Type B pancreatic cell (in vitro differentiated cells): ENCODE data around the gene DACT1. TPM values are rescaled to one million over a fixed set of nuclear protein-coding genes. Genes with fewer than 3 reads are reported as not detected.

Experiments
- DNase-seq: peaks from one replicate; pipeline ENCODE4 v3.0.0; 2021; ENCODE audit warnings: mixed read lengths; ENCODE audit not compliant: unreplicated experiment; ENCODE audit errors: extremely low spot score
- H3K27ac Mint-ChIP-seq: 2 replicates; pipeline ENCODE4 v1.8.0; 2021; ENCODE audit warnings: mild to moderate bottlenecking, mixed read lengths
- H3K27me3 Mint-ChIP-seq: 2 replicates; pipeline ENCODE4 v1.8.0; 2021; ENCODE audit warnings: mixed read lengths
- H3K36me3 Mint-ChIP-seq: 2 replicates; pipeline ENCODE4 v1.8.0; 2021; ENCODE audit warnings: mixed read lengths
- H3K4me1 Mint-ChIP-seq: one replicate; pipeline ENCODE4 v1.8.0; 2021; ENCODE audit warnings: mixed read lengths; ENCODE audit not compliant: unreplicated experiment
- H3K4me3 Mint-ChIP-seq: 2 replicates; pipeline ENCODE4 v1.8.0; 2021; ENCODE audit warnings: mild to moderate bottlenecking, mixed read lengths
- H3K9me3 Mint-ChIP-seq: 2 replicates; pipeline ENCODE4 v1.8.0; 2021; ENCODE audit warnings: mixed read lengths
- CTCF ChIP-seq: fragments of 200-600 bp; sonication (generic); conservative IDR thresholded peaks from 2 replicates; pipeline ENCODE4 v1.5.0; 2021; ENCODE audit warnings: antibody characterized with exemption, mild to moderate bottlenecking
- total RNA-seq: library from RNA; stranded (reverse); gene quantifications from 2 replicates; pipeline ENCODE4 v1.2.1, GENCODE V29; 2021; ENCODE audit warnings: low replicate concordance

Gene DACT1
- total RNA-seq, 1 donor from 2014 or later: 29.7 TPM

- H3K36me3 Mint-ChIP-seq: no peaks in the 10 kb centered on the region
- no peaks in the 10 kb centered on the region for H3K9me3 Mint-ChIP-seq
- no peak overlapping the region for H3K4me3 Mint-ChIP-seq
- H3K4me1 Mint-ChIP-seq: no peaks in the 10 kb centered on the region
- no peak overlapping the region for H3K27ac Mint-ChIP-seq
- DNase-seq: no peak
- H3K27me3 Mint-ChIP-seq: peaks cover 3% of the 10 kb centered on the region
- TF ChIP-seq CTCF: no peak
Observed at GRCh38 chr14:58598804-58599525, 38.8 kb upstream of the DACT1 start.

GRCh38 chr14:58599707-58600106 is 38.1 kb upstream of the DACT1 start:
- no peak overlapping the region for H3K4me3 Mint-ChIP-seq
- H3K4me1 Mint-ChIP-seq: no peaks in the 10 kb centered on the region
- TF ChIP-seq CTCF: no peak
- H3K9me3 Mint-ChIP-seq: no peaks in the 10 kb centered on the region
- no peak for DNase-seq
- H3K27ac Mint-ChIP-seq: no peak overlapping the region
- no peaks in the 10 kb centered on the region for H3K36me3 Mint-ChIP-seq
- peaks cover 3% of the 10 kb centered on the region for H3K27me3 Mint-ChIP-seq

GRCh38 chr14:58605465-58605864 is 32.3 kb upstream of the DACT1 start:
- Mint-ChIP-seq H3K27me3 (peaks cover 9% of the 10 kb centered on the region), H3K4me3 (no peak overlapping the region), H3K27ac (no peak overlapping the region), H3K9me3 (no peaks in the 10 kb centered on the region), H3K36me3 (no peaks in the 10 kb centered on the region), H3K4me1 (peaks cover 11% of the 10 kb centered on the region)
- DNase-seq: no peak
- no peak for TF ChIP-seq CTCF

GRCh38 chr14:58607131-58607951 is 30.4 kb upstream of the DACT1 start:
- Mint-ChIP-seq H3K4me1 (peaks cover 11% of the 10 kb centered on the region), H3K27ac (no peak overlapping the region), H3K4me3 (no peak overlapping the region), H3K27me3 (peaks cover 6% of the 10 kb centered on the region), H3K9me3 (no peaks in the 10 kb centered on the region), H3K36me3 (no peaks in the 10 kb centered on the region)
- DNase-seq: no peak
- no peak for TF ChIP-seq CTCF

- peaks cover 11% of the 10 kb centered on the region for H3K4me1 Mint-ChIP-seq
- no peak overlapping the region for H3K27ac Mint-ChIP-seq
- H3K9me3 Mint-ChIP-seq: no peaks in the 10 kb centered on the region
- no peaks in the 10 kb centered on the region for H3K36me3 Mint-ChIP-seq
- H3K27me3 Mint-ChIP-seq: peaks cover 6% of the 10 kb centered on the region
- no peak overlapping the region for H3K4me3 Mint-ChIP-seq
- DNase-seq: no peak
- TF ChIP-seq CTCF: no peak
Observed at GRCh38 chr14:58607952-58608317, 29.8 kb upstream of the DACT1 start.
